Activated T-cell treated with anti-CD3 and anti-CD28 coated beads, Interleukin-2, amount 50 U/mL, for 4 hours (primary cell): ENCODE measurements around the gene RYR2. TPM values are rescaled to one million over a fixed set of nuclear protein-coding genes. Genes with fewer than 3 reads are reported as not detected.

Source experiments
- ATAC-seq, 2 donors: fragments of 200-7000 bp; cut with Tn5 transposase; one replicate each; pipeline ENCODE4 v1.10.0; 2021
- DNase-seq: peaks from one replicate; pipeline ENCODE4 v3.0.0-alpha.2; 2020
- H3K27me3 Mint-ChIP-seq: one replicate; pipeline ENCODE4 v1.8.0; 2021; ENCODE audit warnings: low read depth, mixed read lengths
- H3K36me3 Mint-ChIP-seq: one replicate; pipeline ENCODE4 v1.8.0; 2022; ENCODE audit warnings: mixed read lengths; ENCODE audit not compliant: insufficient read depth
- H3K4me1 Mint-ChIP-seq: one replicate; pipeline ENCODE4 v1.8.0; 2021; ENCODE audit warnings: low read depth, mixed read lengths
- H3K4me3 Mint-ChIP-seq: one replicate; pipeline ENCODE4 v1.8.0; 2021; ENCODE audit warnings: mild to moderate bottlenecking, moderate library complexity, mixed read lengths
- H3K9me3 Mint-ChIP-seq: one replicate; pipeline ENCODE4 v1.8.0; 2021; ENCODE audit warnings: mixed read lengths
- total RNA-seq, 3 donors: library from RNA; stranded (reverse); gene quantifications; one replicate each; pipeline ENCODE4 v1.2.1, GENCODE V29; 2021

The RYR2 gene
- total RNA-seq, 3 donors from 2014 or later = 0.05 to 0.08 (median 0.05) TPM

DNA sequence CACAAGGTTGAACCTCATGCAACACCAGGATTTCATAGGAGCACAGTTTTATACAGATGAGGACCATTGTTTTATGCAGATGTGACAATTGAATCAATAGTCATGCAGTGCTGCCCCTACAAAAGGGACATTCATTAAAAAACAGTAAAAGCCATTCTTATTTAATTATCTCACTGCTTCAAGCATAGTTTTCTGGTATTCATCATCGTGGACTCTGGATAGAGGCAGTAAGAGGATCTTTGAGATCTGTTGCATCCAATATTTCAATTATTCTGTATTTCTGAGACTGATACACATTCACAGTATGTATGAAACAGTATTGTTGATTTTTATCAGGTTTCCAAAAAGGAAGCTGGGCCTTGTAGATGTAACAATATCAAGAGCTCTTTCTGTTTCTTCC lies 237.6 kb downstream of the RYR2 start:
- no peak for ATAC-seq
- Mint-ChIP-seq H3K4me3 (no peak overlapping the region), H3K36me3 (no peaks in the 10 kb centered on the region), H3K27me3 (no peaks in the 10 kb centered on the region), H3K9me3 (no peaks in the 10 kb centered on the region), H3K4me1 (no peaks in the 10 kb centered on the region)
- DNase-seq = no peak

GRCh38 chr1:237281481-237281880 lies 239.5 kb downstream of the RYR2 start:
- Mint-ChIP-seq H3K9me3 (no peaks in the 10 kb centered on the region), H3K36me3 (no peaks in the 10 kb centered on the region), H3K27me3 (no peaks in the 10 kb centered on the region), H3K4me1 (no peaks in the 10 kb centered on the region), H3K4me3 (no peak overlapping the region)
- DNase-seq (no peak), ATAC-seq (no peak)

- Mint-ChIP-seq H3K27me3 (no peaks in the 10 kb centered on the region), H3K4me3 (no peak overlapping the region)
- no peak for DNase-seq
Observed at GRCh38 chr1:237282208-237282783, 240.3 kb downstream of the RYR2 start.

GRCh38 chr1:237287876-237288521 lies 246.0 kb downstream of the RYR2 start:
- no peak for DNase-seq
- Mint-ChIP-seq H3K4me3 (no peak overlapping the region), H3K4me1 (no peaks in the 10 kb centered on the region), H3K27me3 (peaks cover 2% of the 10 kb centered on the region), H3K9me3 (no peaks in the 10 kb centered on the region), H3K36me3 (no peaks in the 10 kb centered on the region)
- no peak for ATAC-seq

More at GRCh38 chr1:237282208-237282783, 240.3 kb downstream of the RYR2 start:
- ATAC-seq = no peak
- H3K36me3 Mint-ChIP-seq = no peaks in the 10 kb centered on the region
- no peaks in the 10 kb centered on the region for H3K4me1 Mint-ChIP-seq
- H3K9me3 Mint-ChIP-seq = no peaks in the 10 kb centered on the region

DNA sequence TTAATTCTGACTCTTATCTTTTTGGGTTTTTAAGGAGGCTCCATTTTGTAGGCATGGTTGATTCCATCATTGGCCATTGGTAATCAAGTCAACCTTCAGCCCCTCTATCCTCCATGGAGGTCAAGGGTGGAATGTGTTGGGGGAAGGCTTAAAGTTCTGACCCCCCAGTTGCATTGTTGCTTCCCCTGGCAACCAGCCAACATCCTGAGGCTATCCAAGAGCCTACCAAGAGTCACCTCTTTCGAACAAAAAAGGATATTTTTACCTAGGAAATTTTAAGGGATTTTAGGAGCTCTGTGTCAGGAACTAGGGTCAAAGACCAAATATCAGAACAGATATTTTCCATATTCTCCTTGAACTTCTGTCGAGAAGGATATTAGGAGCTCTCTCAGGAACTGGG lies 251.8 kb downstream of the RYR2 start:
- Mint-ChIP-seq H3K4me3 (no peak overlapping the region), H3K36me3 (no peaks in the 10 kb centered on the region), H3K4me1 (no peaks in the 10 kb centered on the region), H3K27me3 (no peaks in the 10 kb centered on the region), H3K9me3 (no peaks in the 10 kb centered on the region)
- ATAC-seq = no peak
- no peak for DNase-seq

DNA sequence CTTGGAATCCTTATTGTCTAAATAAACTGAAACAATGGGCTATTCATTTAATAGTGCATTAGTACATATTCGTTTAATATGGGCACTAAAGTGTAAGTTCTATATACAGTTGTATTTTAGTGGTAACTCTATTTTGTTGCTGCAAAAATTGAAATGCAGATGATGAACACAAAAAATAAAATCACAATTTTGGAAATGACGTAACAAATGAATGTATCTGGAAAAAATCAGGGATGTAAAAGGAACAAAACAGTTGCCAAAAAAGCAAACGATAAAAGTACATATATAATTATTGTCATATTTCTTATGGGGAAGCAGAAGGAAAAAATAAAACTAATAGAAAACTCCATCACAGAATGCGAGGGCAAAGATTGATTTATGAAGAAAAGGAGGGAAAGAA lies 254.9 kb downstream of the RYR2 start:
- Mint-ChIP-seq H3K36me3 (no peaks in the 10 kb centered on the region), H3K4me1 (no peaks in the 10 kb centered on the region), H3K4me3 (no peak overlapping the region), H3K27me3 (no peaks in the 10 kb centered on the region), H3K9me3 (no peaks in the 10 kb centered on the region)
- ATAC-seq = no peak
- DNase-seq = no peak

DNA sequence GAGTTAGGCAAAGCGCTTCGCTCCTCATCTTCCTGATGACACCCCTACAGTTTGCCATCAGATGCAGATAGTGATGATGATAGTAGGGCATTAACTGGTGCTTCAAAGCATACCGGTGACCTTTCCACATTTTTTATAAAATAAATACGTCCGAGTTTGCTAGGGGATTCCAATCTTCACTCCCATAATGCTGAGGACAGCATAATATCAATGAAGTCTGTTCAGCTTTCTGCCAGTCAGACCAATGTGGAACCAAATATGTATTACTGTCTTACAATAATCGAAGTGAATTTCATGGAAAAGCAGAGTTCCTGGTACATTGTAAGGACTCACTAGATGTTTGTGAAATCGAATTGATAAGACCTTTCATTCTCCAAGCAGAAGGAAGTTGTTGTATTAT lies 258.7 kb downstream of the RYR2 start:
- Mint-ChIP-seq H3K36me3 (no peaks in the 10 kb centered on the region), H3K4me1 (no peaks in the 10 kb centered on the region), H3K9me3 (no peaks in the 10 kb centered on the region), H3K4me3 (no peak overlapping the region), H3K27me3 (no peaks in the 10 kb centered on the region)
- ATAC-seq (no peak), DNase-seq (no peak)

- H3K4me3 Mint-ChIP-seq = no peak overlapping the region
- no peaks in the 10 kb centered on the region for H3K4me1 Mint-ChIP-seq
- no peaks in the 10 kb centered on the region for H3K36me3 Mint-ChIP-seq
- ATAC-seq (no peak), DNase-seq (no peak)
- H3K27me3 Mint-ChIP-seq = no peaks in the 10 kb centered on the region
- H3K9me3 Mint-ChIP-seq = no peaks in the 10 kb centered on the region
Observed at GRCh38 chr1:237303929-237304328, 261.9 kb downstream of the RYR2 start.

DNA sequence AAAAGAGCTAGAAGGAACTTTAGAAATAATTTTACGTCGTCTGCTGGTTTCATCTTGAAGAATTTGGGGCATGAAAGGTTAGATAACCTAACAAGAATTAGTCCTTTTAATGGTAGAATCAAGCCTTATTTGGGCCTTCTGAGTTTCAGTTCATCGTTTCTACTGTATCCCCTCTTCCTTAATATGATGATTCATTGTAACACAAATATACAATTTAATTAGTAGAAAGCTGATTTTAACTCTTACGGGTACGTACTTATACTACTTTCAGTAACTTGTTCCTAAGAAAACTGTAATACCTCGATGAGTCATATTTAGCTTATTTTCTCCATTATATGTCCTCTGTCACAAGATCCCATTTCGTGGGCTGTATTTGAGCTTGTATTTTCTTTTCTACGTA lies 264.7 kb downstream of the RYR2 start:
- no peaks in the 10 kb centered on the region for H3K9me3 Mint-ChIP-seq
- ATAC-seq (no peak), DNase-seq (no peak)
- H3K27me3 Mint-ChIP-seq = no peaks in the 10 kb centered on the region
- H3K36me3 Mint-ChIP-seq = no peaks in the 10 kb centered on the region
- no peak overlapping the region for H3K4me3 Mint-ChIP-seq
- no peaks in the 10 kb centered on the region for H3K4me1 Mint-ChIP-seq

- Mint-ChIP-seq H3K27me3 (no peaks in the 10 kb centered on the region), H3K9me3 (peaks cover 3% of the 10 kb centered on the region), H3K4me3 (no peak overlapping the region), H3K36me3 (no peaks in the 10 kb centered on the region), H3K4me1 (no peaks in the 10 kb centered on the region)
- ATAC-seq (no peak), DNase-seq (no peak)
Observed at GRCh38 chr1:237309595-237310118, 267.7 kb downstream of the RYR2 start.

DNA sequence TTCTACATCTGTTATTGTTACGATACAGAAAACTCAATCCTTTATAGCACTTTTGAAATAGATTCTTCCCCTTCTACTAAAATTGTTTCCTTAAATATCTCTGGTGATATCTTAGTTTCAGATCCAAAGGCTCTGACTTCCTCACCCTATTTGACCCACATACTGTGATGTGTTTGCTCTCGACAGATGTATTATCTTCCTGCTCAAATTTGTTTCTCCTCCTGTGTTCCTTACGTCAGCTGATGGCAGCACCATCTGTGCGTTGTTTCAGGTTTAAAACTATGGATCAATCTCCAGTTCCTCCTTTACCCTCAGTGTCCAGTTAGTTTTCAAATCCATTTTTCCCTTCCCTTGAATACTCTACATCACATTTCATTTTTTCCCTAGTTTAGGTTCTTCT lies 274.4 kb downstream of the RYR2 start:
- Mint-ChIP-seq H3K27me3 (no peaks in the 10 kb centered on the region), H3K4me1 (no peaks in the 10 kb centered on the region), H3K4me3 (no peak overlapping the region), H3K36me3 (no peaks in the 10 kb centered on the region), H3K9me3 (peaks cover 3% of the 10 kb centered on the region)
- ATAC-seq (no peak), DNase-seq (no peak)

- no peak overlapping the region for H3K4me3 Mint-ChIP-seq
- no peaks in the 10 kb centered on the region for H3K4me1 Mint-ChIP-seq
- no peaks in the 10 kb centered on the region for H3K27me3 Mint-ChIP-seq
- DNase-seq (no peak), ATAC-seq (no peak)
- H3K36me3 Mint-ChIP-seq = no peaks in the 10 kb centered on the region
- H3K9me3 Mint-ChIP-seq = no peaks in the 10 kb centered on the region
Observed at GRCh38 chr1:237318748-237319147, 276.8 kb downstream of the RYR2 start.

GRCh38 chr1:237320890-237321289 lies 278.9 kb downstream of the RYR2 start:
- DNase-seq = no peak
- Mint-ChIP-seq H3K36me3 (no peaks in the 10 kb centered on the region), H3K9me3 (no peaks in the 10 kb centered on the region), H3K4me3 (no peak overlapping the region), H3K4me1 (no peaks in the 10 kb centered on the region), H3K27me3 (no peaks in the 10 kb centered on the region)
- no peak for ATAC-seq

GRCh38 chr1:237324226-237324625 lies 282.2 kb downstream of the RYR2 start:
- peaks cover 1% of the 10 kb centered on the region for H3K27me3 Mint-ChIP-seq
- no peak for ATAC-seq
- H3K36me3 Mint-ChIP-seq = no peaks in the 10 kb centered on the region
- no peak for DNase-seq
- H3K9me3 Mint-ChIP-seq = no peaks in the 10 kb centered on the region
- no peaks in the 10 kb centered on the region for H3K4me1 Mint-ChIP-seq
- no peak overlapping the region for H3K4me3 Mint-ChIP-seq

DNA sequence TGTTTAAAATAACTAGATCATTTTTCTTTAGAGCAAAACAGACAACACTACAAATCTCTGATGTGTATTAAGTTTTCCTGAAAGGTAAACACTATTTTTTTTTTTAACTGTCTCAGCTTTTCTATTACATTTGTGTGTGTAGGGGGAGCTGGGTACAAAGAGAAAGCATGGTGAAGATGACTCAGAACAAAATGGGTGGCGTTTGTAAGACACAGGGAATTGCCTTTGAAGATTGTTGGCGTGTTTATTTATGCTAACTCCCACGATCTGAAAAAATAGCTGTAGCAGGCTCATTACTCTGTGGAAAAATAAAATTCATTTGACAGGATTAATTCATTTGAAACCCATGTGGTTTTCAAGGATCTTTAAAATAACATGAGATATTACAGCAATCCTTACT lies 285.1 kb downstream of the RYR2 start:
- no peaks in the 10 kb centered on the region for H3K4me1 Mint-ChIP-seq
- no peaks in the 10 kb centered on the region for H3K36me3 Mint-ChIP-seq
- DNase-seq (no peak), ATAC-seq (no peak)
- peaks cover 1% of the 10 kb centered on the region for H3K27me3 Mint-ChIP-seq
- no peaks in the 10 kb centered on the region for H3K9me3 Mint-ChIP-seq
- H3K4me3 Mint-ChIP-seq = no peak overlapping the region
